Vagina (tissue), 2 donors: ENCODE measurements around the gene STON2. TPM values are rescaled to one million over a fixed set of nuclear protein-coding genes. Genes with fewer than 3 reads are reported as not detected.

Source experiments
- DNase-seq, 2 donors: peaks; one replicate each; pipeline ENCODE4 v3.0.0-alpha.2; 2017; ENCODE audit errors: extremely low spot score in 2 of 2
- H3K27ac ChIP-seq: fragments of 200-600 bp; sonication (generic); one replicate; pipeline ENCODE4 v1.5.1; 2019
- H3K27me3 ChIP-seq: fragments of 200-600 bp; sonication (generic); one replicate; pipeline ENCODE4 v1.5.1; 2019
- H3K36me3 ChIP-seq, 2 donors: fragments of 200-600 bp; sonication (generic); one replicate each; pipeline ENCODE4 v1.5.1; 2017 to 2019
- H3K4me1 ChIP-seq: fragments of 200-600 bp; sonication (generic); one replicate; pipeline ENCODE4 v1.5.1; 2019
- H3K4me3 ChIP-seq, 2 donors: fragments of 200-600 bp; sonication (generic); 1 replicate in 1 of 2; 2 replicates in 1 of 2; pipeline ENCODE4 v1.5.1; 2016 to 2019
- H3K9me3 ChIP-seq: fragments of 200-600 bp; sonication (generic); one replicate; pipeline ENCODE4 v1.5.1; 2019
- CTCF ChIP-seq, 3 experiments: fragments of 450-650 bp in 2 of 3; fragments of 200-600 bp in 1 of 3; sonication (generic) in 1 of 3; IDR thresholded peaks; one replicate each; pipeline ENCODE4 v1.5.1; 2017 to 2019; ENCODE audit warnings: antibody characterized with exemption in 3 of 3, mild to moderate bottlenecking in 2 of 3, moderate library complexity in 2 of 3
- POLR2A ChIP-seq, 2 donors: fragments of 450-650 bp; IDR thresholded peaks; one replicate each; pipeline ENCODE4 v1.6.1; 2017; ENCODE audit warnings: antibody characterized with exemption in 2 of 2, mild to moderate bottlenecking in 2 of 2, moderate library complexity in 2 of 2
- POLR2AphosphoS5 ChIP-seq, 2 donors: sonication (generic); formaldehyde crosslinking; IDR thresholded peaks; one replicate each; pipeline ENCODE4 v1.9.0; 2017; ENCODE audit warnings: antibody characterized with exemption in 2 of 2, mild to moderate bottlenecking in 2 of 2, low read depth in 1 of 2; ENCODE audit not compliant: insufficient read depth in 1 of 2
- intact Hi-C: fragments of 100-400 bp; cut with DNase I; formaldehyde crosslinking; loops from one replicate; pipeline ENCODE4 v1.15.1; 2023
- total RNA-seq: library from RNA; depleted of rRNA; stranded (reverse); fragments of >200 nt; gene quantifications from one replicate; pipeline ENCODE4 v1.2.3, GENCODE V29; 2016

The STON2 gene
- total RNA-seq, 1 donor from 2014 or later: 39.8 TPM

- Histone ChIP-seq H3K4me1 (peaks cover 3% of the 10 kb centered on the region), H3K9me3 (no peaks in the 10 kb centered on the region), H3K27me3 (no peaks in the 10 kb centered on the region), H3K4me3 (no peak overlapping the region), H3K27ac (no peak overlapping the region), H3K36me3 (no peaks in the 10 kb centered on the region)
- intact Hi-C loops: no loop called here
- DNase-seq: no peak
- no peak for TF ChIP-seq POLR2A (IDR thresholded peaks at IDR 0.05)
- TF ChIP-seq POLR2AphosphoS5 (IDR thresholded peaks at IDR 0.05; ENCODE audit: insufficient read depth in 1 of 2, low read depth in 1 of 2): no peak
These were observed 123.8 kb downstream of the STON2 start for GRCh38 chr14:81276073-81277069.

GRCh38 chr14:81275305-81276072 lies 124.6 kb downstream of the STON2 start:
- Histone ChIP-seq H3K9me3 (no peaks in the 10 kb centered on the region), H3K4me1 (peaks cover 3% of the 10 kb centered on the region), H3K27me3 (no peaks in the 10 kb centered on the region), H3K4me3 (no peak overlapping the region), H3K36me3 (no peaks in the 10 kb centered on the region), H3K27ac (no peak overlapping the region)
- TF ChIP-seq POLR2A (IDR thresholded peaks at IDR 0.05): no peak
- intact Hi-C loops: no loop called here
- no peak for DNase-seq

GRCh38 chr14:81273961-81274575 lies 126.1 kb downstream of the STON2 start:
- Histone ChIP-seq H3K27ac (no peak overlapping the region), H3K4me1 (peaks cover 3% of the 10 kb centered on the region), H3K4me3 (no peak overlapping the region), H3K9me3 (no peaks in the 10 kb centered on the region), H3K27me3 (no peaks in the 10 kb centered on the region), H3K36me3 (no peaks in the 10 kb centered on the region)
- no peak for TF ChIP-seq CTCF (IDR thresholded peaks at IDR 0.05)
- no peak for TF ChIP-seq POLR2A (IDR thresholded peaks at IDR 0.05)
- no peak for TF ChIP-seq POLR2AphosphoS5 (IDR thresholded peaks at IDR 0.05; ENCODE audit: insufficient read depth in 1 of 2, low read depth in 1 of 2)
- no peak for DNase-seq
- intact Hi-C loops: no loop called here

GRCh38 chr14:81273521-81273920 lies 126.6 kb downstream of the STON2 start:
- no peak for DNase-seq
- no peak overlapping the region for H3K27ac ChIP-seq
- no peaks in the 10 kb centered on the region for H3K36me3 ChIP-seq
- H3K9me3 ChIP-seq: no peaks in the 10 kb centered on the region
- H3K4me3 ChIP-seq: no peak overlapping the region
- TF ChIP-seq POLR2AphosphoS5 (IDR thresholded peaks at IDR 0.05; ENCODE audit: insufficient read depth in 1 of 2, low read depth in 1 of 2): no peak
- TF ChIP-seq CTCF (IDR thresholded peaks at IDR 0.05): no peak
- no peaks in the 10 kb centered on the region for H3K27me3 ChIP-seq
- H3K4me1 ChIP-seq: peaks cover 3% of the 10 kb centered on the region
- intact Hi-C loops: no loop called here

- TF ChIP-seq CTCF (IDR thresholded peaks at IDR 0.05) (no peak), POLR2A (IDR thresholded peaks at IDR 0.05) (no peak)
- Histone ChIP-seq H3K9me3 (no peaks in the 10 kb centered on the region), H3K4me1 (peaks cover 3% of the 10 kb centered on the region), H3K27ac (no peak overlapping the region), H3K4me3 (no peak overlapping the region), H3K36me3 (no peaks in the 10 kb centered on the region), H3K27me3 (no peaks in the 10 kb centered on the region)
- intact Hi-C loops: no loop called here
- DNase-seq: no peak
These were observed 127.8 kb downstream of the STON2 start for GRCh38 chr14:81272317-81272716.
